IPS-15b (cell line): ENCODE data around the gene NOP58.
"Not testable (repeated sequence)": the region's sequence is repeated elsewhere in the genome, so short reads cannot be mapped to it uniquely, and the experiment has no call there.

Source experiments
- H3K27me3 ChIP-seq: one replicate; pipeline ENCODE4 v1.6.1; 2013; ENCODE audit warnings: low read length; ENCODE audit not compliant: control insufficient read depth, insufficient read depth
- H3K36me3 ChIP-seq: one replicate; pipeline ENCODE4 v1.6.1; 2013; ENCODE audit warnings: low read length; ENCODE audit not compliant: control insufficient read depth, insufficient read depth
- H3K4me1 ChIP-seq: one replicate; pipeline ENCODE4 v1.6.1; 2013; ENCODE audit warnings: mild to moderate bottlenecking, low read length; ENCODE audit not compliant: control insufficient read depth, insufficient read depth
- H3K4me3 ChIP-seq: one replicate; pipeline ENCODE4 v1.5.1; 2013; ENCODE audit warnings: low read depth, low read length
- H3K9ac ChIP-seq: one replicate; pipeline ENCODE4 v1.6.1; 2013; ENCODE audit warnings: low read depth, mild to moderate bottlenecking, low read length
- H3K9me3 ChIP-seq: one replicate; pipeline ENCODE4 v1.6.1; 2013; ENCODE audit warnings: mild to moderate bottlenecking, low read length; ENCODE audit not compliant: control insufficient read depth, insufficient read depth

NOP58 gene

GRCh38 chr2:202276078-202276720 is 10.6 kb downstream of the NOP58 start:
- H3K27me3 ChIP-seq, H3K9me3 ChIP-seq, H3K36me3 ChIP-seq, H3K4me1 ChIP-seq, H3K9ac ChIP-seq, H3K4me3 ChIP-seq: not testable (repeated sequence)

GRCh38 chr2:202278036-202278760 is 12.6 kb downstream of the NOP58 start:
- no peaks in the 10 kb centered on the region for H3K27me3 ChIP-seq
- peaks cover 25% of the 10 kb centered on the region for H3K36me3 ChIP-seq
- H3K9ac ChIP-seq = no peak overlapping the region
- H3K9me3 ChIP-seq = no peaks in the 10 kb centered on the region
- H3K4me1 ChIP-seq = no peaks in the 10 kb centered on the region
- H3K4me3 ChIP-seq = no peak overlapping the region

- Histone ChIP-seq H3K36me3 (peaks cover 32% of the 10 kb centered on the region), H3K9ac (no peak overlapping the region), H3K4me3 (no peak overlapping the region), H3K9me3 (no peaks in the 10 kb centered on the region), H3K4me1 (no peaks in the 10 kb centered on the region), H3K27me3 (no peaks in the 10 kb centered on the region)
These were observed 13.4 kb downstream of the NOP58 start for GRCh38 chr2:202278944-202279343.

- no peaks in the 10 kb centered on the region for H3K4me1 ChIP-seq
- H3K4me3 ChIP-seq = no peak overlapping the region
- no peaks in the 10 kb centered on the region for H3K9me3 ChIP-seq
- H3K27me3 ChIP-seq = no peaks in the 10 kb centered on the region
- no peak overlapping the region for H3K9ac ChIP-seq
- H3K36me3 ChIP-seq = peaks cover 48% of the 10 kb centered on the region
These were observed 21.0 kb downstream of the NOP58 start for GRCh38 chr2:202286595-202286994.

GRCh38 chr2:202289394-202290204 is 24.0 kb downstream of the NOP58 start:
- H3K9ac ChIP-seq = no peak overlapping the region
- H3K4me1 ChIP-seq = no peaks in the 10 kb centered on the region
- H3K9me3 ChIP-seq = no peaks in the 10 kb centered on the region
- H3K36me3 ChIP-seq = peaks cover 44% of the 10 kb centered on the region
- no peaks in the 10 kb centered on the region for H3K27me3 ChIP-seq
- no peak overlapping the region for H3K4me3 ChIP-seq

GRCh38 chr2:202290316-202290715 is 24.8 kb downstream of the NOP58 start:
- Histone ChIP-seq H3K27me3 (no peaks in the 10 kb centered on the region), H3K4me3 (no peak overlapping the region), H3K9ac (no peak overlapping the region), H3K4me1 (no peaks in the 10 kb centered on the region), H3K36me3 (peaks cover 44% of the 10 kb centered on the region), H3K9me3 (no peaks in the 10 kb centered on the region)

GRCh38 chr2:202290970-202291369 is 25.4 kb downstream of the NOP58 start:
- H3K4me1 ChIP-seq = no peaks in the 10 kb centered on the region
- H3K27me3 ChIP-seq = no peaks in the 10 kb centered on the region
- H3K9ac ChIP-seq = no peak overlapping the region
- H3K4me3 ChIP-seq = no peak overlapping the region
- no peaks in the 10 kb centered on the region for H3K9me3 ChIP-seq
- peaks cover 46% of the 10 kb centered on the region for H3K36me3 ChIP-seq

- no peak overlapping the region for H3K4me3 ChIP-seq
- H3K9me3 ChIP-seq = no peaks in the 10 kb centered on the region
- H3K27me3 ChIP-seq = no peaks in the 10 kb centered on the region
- no peaks in the 10 kb centered on the region for H3K4me1 ChIP-seq
- no peak overlapping the region for H3K9ac ChIP-seq
- peaks cover 48% of the 10 kb centered on the region for H3K36me3 ChIP-seq
These were observed 34.1 kb downstream of the NOP58 start for GRCh38 chr2:202299712-202300111.

- peaks cover 22% of the 10 kb centered on the region for H3K36me3 ChIP-seq
- no peaks in the 10 kb centered on the region for H3K4me1 ChIP-seq
- H3K4me3 ChIP-seq = no peak overlapping the region
- no peaks in the 10 kb centered on the region for H3K27me3 ChIP-seq
- no peak overlapping the region for H3K9ac ChIP-seq
- H3K9me3 ChIP-seq = no peaks in the 10 kb centered on the region
These were observed 40.5 kb downstream of the NOP58 start for GRCh38 chr2:202306034-202306433.

GRCh38 chr2:202307690-202308089 is 42.1 kb downstream of the NOP58 start:
- no peaks in the 10 kb centered on the region for H3K27me3 ChIP-seq
- H3K9ac ChIP-seq = no peak overlapping the region
- H3K36me3 ChIP-seq = peaks cover 22% of the 10 kb centered on the region
- no peak overlapping the region for H3K4me3 ChIP-seq
- H3K4me1 ChIP-seq = no peaks in the 10 kb centered on the region
- H3K9me3 ChIP-seq = no peaks in the 10 kb centered on the region

GRCh38 chr2:202311823-202312388 is 46.3 kb downstream of the NOP58 start:
- Histone ChIP-seq H3K4me1 (no peaks in the 10 kb centered on the region), H3K9me3 (no peaks in the 10 kb centered on the region), H3K9ac (no peak overlapping the region), H3K36me3 (peaks cover 5% of the 10 kb centered on the region), H3K27me3 (no peaks in the 10 kb centered on the region), H3K4me3 (no peak overlapping the region)
